SK-N-SH (cell line): Measurements from ENCODE around the gene CADPS2. TPM values are rescaled to one million over a fixed set of nuclear protein-coding genes. Genes with fewer than 3 reads are reported as not detected.

Source experiments
- CTCF ChIA-PET: fragments of 300-600, 350-600 bp; formaldehyde crosslinking; extraction: SDS; loops from one replicate; lab custom pipeline; 2021; lab: Yijun Ruan, JAX
- POLR2A ChIA-PET: fragments of 350-600 bp; sonication (Branson Sonifier 250); formaldehyde crosslinking; extraction: SDS; loops from one replicate; lab custom pipeline; 2020; ENCODE audit warnings: antibody characterized with exemption, inconsistent platforms; lab: Yijun Ruan, JAX
- DNase-seq: peaks from one replicate; pipeline ENCODE4 v3.0.0; 2012
- H2AFZ ChIP-seq: fragments of 200-600 bp; sonication (generic); 2 replicates; pipeline ENCODE4 v1.8.1; 2016; ENCODE audit warnings: antibody characterized with exemption, mild to moderate bottlenecking, low read depth
- H3F3A ChIP-seq: fragments of 200-600 bp; sonication (generic); replicated peaks from 2 replicates; pipeline ENCODE3; 2016; ENCODE audit warnings: antibody characterized with exemption, mild to moderate bottlenecking; ENCODE audit not compliant: insufficient read depth
- H3K27ac ChIP-seq, 2 experiments: fragments of 200-500 bp in 1 of 2; fragments of 200-600 bp in 1 of 2; sonication (Bioruptor generic) in 1 of 2; sonication (generic), shearing (Covaris generic) in 1 of 2; 2 replicates each; pipeline versions ENCODE4 v1.5.1 to v1.6.1; 2014 to 2016; ENCODE audit warnings: low read depth in 2 of 2, inconsistent platforms in 1 of 2, low read length in 1 of 2, mild to moderate bottlenecking in 1 of 2, mixed read lengths in 1 of 2
- H3K27me3 ChIP-seq: fragments of 200-600 bp; sonication (generic), shearing (Covaris generic); 2 replicates; pipeline ENCODE4 v1.6.1; 2016; ENCODE audit warnings: mixed run types; ENCODE audit not compliant: insufficient read depth
- H3K36me3 ChIP-seq, 2 experiments: fragments of 200-500 bp in 1 of 2; fragments of 200-600 bp in 1 of 2; sonication (Bioruptor generic) in 1 of 2; sonication (generic) in 1 of 2; replicated peaks in 1 of 2; 2 replicates each; pipeline versions ENCODE3 to v1.5.1; 2014 to 2016; ENCODE audit warnings: low read length in 1 of 2, mild to moderate bottlenecking in 1 of 2; ENCODE audit not compliant: insufficient read depth in 2 of 2, control insufficient read depth in 1 of 2
- H3K4me1 ChIP-seq, 2 experiments: fragments of 200-500 bp in 1 of 2; fragments of 200-600 bp in 1 of 2; sonication (Bioruptor generic) in 1 of 2; sonication (generic), shearing (Covaris generic) in 1 of 2; 2 replicates each; pipeline versions ENCODE4 v1.5.1 to v1.6.1; 2014 to 2016; ENCODE audit warnings: low read depth in 1 of 2, low read length in 1 of 2, mixed run types in 1 of 2; ENCODE audit not compliant: insufficient read depth in 2 of 2, control insufficient read depth in 1 of 2
- H3K4me2 ChIP-seq: fragments of 200-600 bp; sonication (generic), shearing (Covaris generic); 2 replicates; pipeline ENCODE4 v1.6.1; 2017; ENCODE audit warnings: mixed run types
- H3K4me3 ChIP-seq, 2 experiments: fragments of 200-500 bp in 1 of 2; fragments of 200-600 bp in 1 of 2; sonication (Bioruptor generic) in 1 of 2; sonication (generic), shearing (Covaris generic) in 1 of 2; 2 replicates each; pipeline versions ENCODE4 v1.5.1 to v1.8.1; 2014 to 2016; ENCODE audit warnings: low read depth in 2 of 2, inconsistent platforms in 1 of 2, low read length in 1 of 2, mild to moderate bottlenecking in 1 of 2, mixed read lengths in 1 of 2, moderate library complexity in 1 of 2
- H3K79me2 ChIP-seq: fragments of 200-600 bp; sonication (generic); 2 replicates; pipeline ENCODE4 v1.8.1; 2017; ENCODE audit warnings: mild to moderate bottlenecking; ENCODE audit not compliant: insufficient read depth
- H3K9ac ChIP-seq: fragments of 200-600 bp; sonication (generic); 2 replicates; pipeline ENCODE4 v1.6.1; 2017; ENCODE audit warnings: mixed run types
- H3K9me2 ChIP-seq: fragments of 200-600 bp; sonication (generic); 2 replicates; pipeline ENCODE4 v1.6.1; 2017; ENCODE audit warnings: mixed run types
- H3K9me3 ChIP-seq: fragments of 200-600 bp; sonication (generic); 2 replicates; pipeline ENCODE4 v1.6.1; 2017; ENCODE audit warnings: mixed run types, mild to moderate bottlenecking, moderate library complexity
- H4K20me1 ChIP-seq: fragments of 200-600 bp; sonication (generic); 2 replicates; pipeline ENCODE4 v1.6.1; 2017; ENCODE audit warnings: mild to moderate bottlenecking, mixed run types; ENCODE audit not compliant: insufficient read depth
- CHD2 ChIP-seq: fragments of 150-350 bp; IDR thresholded peaks from 2 replicates; pipeline ENCODE4 v1.6.1; 2018; ENCODE audit warnings: low read length; ENCODE audit not compliant: partially characterized antibody
- ELF1 ChIP-seq: IDR thresholded peaks from 2 replicates; pipeline ENCODE4 v1.4.0; 2012
- EP300 ChIP-seq, 2 experiments: IDR thresholded peaks; 2 replicates each; pipeline versions ENCODE4 v1.4.0 to v1.6.1; 2012; ENCODE audit warnings: borderline replicate concordance in 1 of 2, low read depth in 1 of 2, low read length in 1 of 2
- EZH2phosphoT487 ChIP-seq: fragments of 200-600 bp; sonication (generic); IDR thresholded peaks from 2 replicates; pipeline ENCODE4 v1.6.1; 2017; ENCODE audit warnings: low read depth, mixed run types, mild to moderate bottlenecking, antibody characterized with exemption, moderate library complexity, borderline replicate concordance
- FOSL2 ChIP-seq: IDR thresholded peaks from 2 replicates; pipeline ENCODE4 v1.4.0; 2012; ENCODE audit warnings: low read depth, mild to moderate bottlenecking, moderate library complexity, borderline replicate concordance
- FOXM1 ChIP-seq: IDR thresholded peaks from 2 replicates; pipeline ENCODE4 v1.4.0; 2012; ENCODE audit warnings: low read depth, mild to moderate bottlenecking
- GABPA ChIP-seq: IDR thresholded peaks from 2 replicates; pipeline ENCODE4 v1.4.0; 2012; ENCODE audit warnings: low read depth, mild to moderate bottlenecking
- JUND ChIP-seq: IDR thresholded peaks from 2 replicates; pipeline ENCODE4 v1.4.0; 2012
- MEF2A ChIP-seq: IDR thresholded peaks from 2 replicates; pipeline ENCODE4 v1.4.0; 2012; ENCODE audit warnings: low read depth, borderline replicate concordance
- NFIC ChIP-seq: IDR thresholded peaks from 2 replicates; pipeline ENCODE4 v1.4.0; 2012; ENCODE audit warnings: borderline replicate concordance
- NRF1 ChIP-seq: IDR thresholded peaks from 2 replicates; pipeline ENCODE4 v1.6.1; 2012; ENCODE audit warnings: low read depth, mild to moderate bottlenecking, low read length
- POLR2AphosphoS5 ChIP-seq: IDR thresholded peaks from 2 replicates; pipeline ENCODE4 v1.6.1; 2012; ENCODE audit warnings: low read depth, low read length
- RFX5 ChIP-seq: IDR thresholded peaks from 2 replicates; pipeline ENCODE4 v1.6.1; 2012; ENCODE audit warnings: mild to moderate bottlenecking, improper control_type of control experiment, low read length
- RXRA ChIP-seq: IDR thresholded peaks from 2 replicates; pipeline ENCODE4 v1.4.0; 2012; ENCODE audit warnings: low read depth, mild to moderate bottlenecking, borderline replicate concordance
- TAF1 ChIP-seq: IDR thresholded peaks from 2 replicates; pipeline ENCODE4 v1.6.1; 2012; ENCODE audit warnings: low read depth, mild to moderate bottlenecking, low read length, moderate library complexity, borderline replicate concordance
- WGBS: methylation state at CpG from one replicate; pipeline ENCODE4 v1.1.6; 2017; ENCODE audit warnings: low lambda C conversion rate; 5-methylcytosine and 5-hydroxymethylcytosine counted together
- polyA plus RNA-seq, 3 experiments: library from polyadenylated mRNA; depleted of rRNA; stranded (reverse); fragments of >200 nt; gene quantifications; 2 replicates each; pipeline ENCODE4 v1.2.3, GENCODE V29; 2012
- TF ChIP-seq, protein P1 (sequence below): IDR thresholded peaks from 2 replicates; pipeline ENCODE4; 2012
- TF ChIP-seq, protein P2 (sequence below): IDR thresholded peaks from 2 replicates; pipeline ENCODE4 v1.4.0; 2012; ENCODE audit warnings: low read depth

Gene CADPS2
- polyA plus RNA-seq, 1 of the 3 experiments (the other 2 are of a cell fraction): 0.05 TPM

DNA sequence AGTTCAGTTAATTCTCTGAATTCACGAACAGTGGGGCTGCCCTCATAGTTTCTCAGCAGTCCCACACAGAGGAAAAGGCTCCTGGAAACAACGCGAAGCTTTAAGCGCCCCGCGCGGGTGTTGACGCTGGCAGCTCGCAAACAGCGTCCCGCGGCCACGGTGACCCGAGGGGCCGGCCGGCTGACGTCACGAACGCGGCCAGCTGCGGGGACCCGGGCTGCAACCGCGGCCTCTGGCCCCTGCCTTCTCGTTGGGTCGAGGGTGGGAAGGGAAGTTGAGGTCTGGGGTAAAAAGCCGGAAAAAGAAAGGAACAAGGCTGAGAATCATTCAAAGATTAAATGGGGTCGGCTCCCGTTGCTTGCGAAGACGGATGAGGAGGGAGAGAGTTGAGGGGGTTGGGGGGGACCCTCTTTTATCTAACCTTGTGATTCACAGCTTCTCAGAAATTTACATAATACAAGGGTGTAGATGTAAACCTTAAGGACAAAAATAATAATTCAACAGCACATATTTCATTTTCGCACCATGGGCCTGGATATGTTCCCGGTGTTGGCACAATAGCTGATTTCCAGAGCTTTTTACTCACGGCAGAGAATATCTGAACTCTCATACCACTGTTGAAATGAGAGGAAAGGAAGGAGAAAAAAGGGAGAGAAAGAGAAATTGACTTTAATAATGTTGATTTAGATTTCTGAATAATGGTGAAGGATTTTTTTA, 574.4 kb downstream of the CADPS2 start:
- WGBS: 13% methylated on average over 34 of the region's 34 CpGs

DNA sequence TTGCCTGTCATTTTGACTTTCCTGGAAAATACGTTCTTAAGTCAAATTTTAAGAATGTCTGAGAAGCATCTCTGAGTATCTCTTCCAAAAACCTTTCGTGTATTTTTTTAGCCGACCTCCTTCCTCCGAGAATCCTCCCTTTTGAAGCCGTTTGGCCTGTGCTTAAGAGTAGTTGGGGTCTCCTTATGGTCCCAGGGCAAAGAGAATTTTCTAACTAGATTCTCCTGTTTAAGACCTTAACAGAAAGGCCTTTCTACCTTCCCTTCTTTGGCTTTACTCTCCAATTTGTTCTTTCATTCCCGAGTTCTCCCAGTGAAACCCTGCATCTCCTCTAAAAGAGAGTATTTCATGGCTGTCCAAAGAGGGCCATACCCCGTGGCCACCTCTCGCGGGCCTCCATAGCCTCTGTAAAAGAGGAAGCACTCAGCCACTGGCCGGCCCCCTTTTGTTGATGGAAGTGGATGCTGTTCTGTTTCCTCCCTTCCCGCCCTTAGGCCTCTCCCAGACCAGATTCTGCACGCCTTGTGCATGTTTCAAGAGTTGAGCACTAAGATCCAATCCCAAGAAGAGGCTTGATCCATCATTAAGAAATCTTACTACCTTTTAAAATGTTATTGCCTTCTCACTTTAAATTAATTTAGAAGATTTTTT, 575.1 kb downstream of the CADPS2 start:
- H3K9ac ChIP-seq: no peak overlapping the region
- CTCF ChIA-PET: no interaction called here
- peak overlapping the region; percentile 61 for H3K4me2 ChIP-seq
- peak overlapping the region; percentile 50; the same call in 1 of the 2 replicates for H2AFZ ChIP-seq
- no peaks in the 10 kb centered on the region for H3K79me2 ChIP-seq
- 9% methylated on average over 12 of the region's 12 CpGs for WGBS
- POLR2A ChIA-PET: interaction anchor here (0.6 kb wide), 1 partner anchor 1220 kb away, joined by 7 read pairs; no protein-coding TSS in a partner anchor
- H3K9me2 ChIP-seq: no peaks in the 10 kb centered on the region
- H3K36me3 ChIP-seq: no peaks in the 10 kb centered on the region
- no peaks in the 10 kb centered on the region for H3K9me3 ChIP-seq
- H3K27ac ChIP-seq: no peak overlapping the region
- peaks cover 95% of the 10 kb centered on the region for H3K27me3 ChIP-seq
- peaks cover 0 to 7% of the 10 kb centered on the region in 2 experiments; a peak in 1 of 4 replicates for H3K4me1 ChIP-seq
- TF ChIP-seq EZH2phosphoT487 (0 out of 2 replicates have a peak, but pooled peaks have one; percentile 37), NFIC (no peak)
- DNase-seq: no peak
- H4K20me1 ChIP-seq: no peaks in the 10 kb centered on the region
- H3F3A ChIP-seq: no peaks in the 10 kb centered on the region
- no peak overlapping the region; a peak in 1 of 4 replicates for H3K4me3 ChIP-seq

More for the DNA sequence above, 574.4 kb downstream of the CADPS2 start:
- peak overlapping the region; percentile 61 for H3K4me2 ChIP-seq
- H3K4me3 ChIP-seq: no peak overlapping the region; a peak in 1 of 4 replicates
- H2AFZ ChIP-seq: peak overlapping the region; percentile 50; the same call in 1 of the 2 replicates
- H3K9me2 ChIP-seq: no peaks in the 10 kb centered on the region
- ChIA-PET CTCF (no interaction called here), POLR2A (no interaction called here)
- peaks cover 0 to 7% of the 10 kb centered on the region in 2 experiments; a peak in 1 of 4 replicates for H3K4me1 ChIP-seq
- H3K27me3 ChIP-seq: peaks cover 95% of the 10 kb centered on the region
- no peaks in the 10 kb centered on the region for H3K9me3 ChIP-seq
- H3K9ac ChIP-seq: no peak overlapping the region
- H3F3A ChIP-seq: no peaks in the 10 kb centered on the region
- H3K27ac ChIP-seq: no peak overlapping the region
- no peaks in the 10 kb centered on the region for H3K36me3 ChIP-seq
- TF ChIP-seq NRF1 (no peak), TAF1 (no peak), RFX5 (no peak), EP300 (IDR thresholded peaks at IDR 0.05; ENCODE audit: borderline replicate concordance in 1 of 2, low read depth in 1 of 2, low read length in 1 of 2) (no peak), ELF1 (no peak), CHD2 (no peak), FOXM1 (no peak), JUND (no peak), MEF2A (no peak), POLR2AphosphoS5 (no peak), GABPA (no peak), FOSL2 (no peak), RXRA (no peak), EZH2phosphoT487 (no peak)
- TF ChIP-seq, protein P1, sequence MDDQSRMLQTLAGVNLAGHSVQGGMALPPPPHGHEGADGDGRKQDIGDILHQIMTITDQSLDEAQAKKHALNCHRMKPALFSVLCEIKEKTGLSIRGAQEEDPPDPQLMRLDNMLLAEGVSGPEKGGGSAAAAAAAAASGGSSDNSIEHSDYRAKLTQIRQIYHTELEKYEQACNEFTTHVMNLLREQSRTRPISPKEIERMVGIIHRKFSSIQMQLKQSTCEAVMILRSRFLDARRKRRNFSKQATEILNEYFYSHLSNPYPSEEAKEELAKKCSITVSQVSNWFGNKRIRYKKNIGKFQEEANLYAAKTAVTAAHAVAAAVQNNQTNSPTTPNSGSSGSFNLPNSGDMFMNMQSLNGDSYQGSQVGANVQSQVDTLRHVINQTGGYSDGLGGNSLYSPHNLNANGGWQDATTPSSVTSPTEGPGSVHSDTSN: no peak
- TF ChIP-seq, protein P2, sequence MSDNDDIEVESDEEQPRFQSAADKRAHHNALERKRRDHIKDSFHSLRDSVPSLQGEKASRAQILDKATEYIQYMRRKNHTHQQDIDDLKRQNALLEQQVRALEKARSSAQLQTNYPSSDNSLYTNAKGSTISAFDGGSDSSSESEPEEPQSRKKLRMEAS: no peak
- DNase-seq: peak; percentile 45
- H4K20me1 ChIP-seq: no peaks in the 10 kb centered on the region
- H3K79me2 ChIP-seq: no peaks in the 10 kb centered on the region
